AG09319 (cell line): ENCODE measurements around the gene DR1.
A peak's percentile ranks its signal among the peaks of the same experiment; 100 is the strongest.

ENCODE experiments used
- DNase-seq: peaks from one replicate; pipeline ENCODE4 v3.0.0-alpha.2; 2010; ENCODE audit warnings: low read depth; ENCODE audit errors: extremely low read depth
- TF ChIP-seq, protein P1 (sequence below): IDR thresholded peaks from 2 replicates; pipeline ENCODE4 v1.5.1; 2011; ENCODE audit warnings: low read depth, mild to moderate bottlenecking, inconsistent platforms, low read length, moderate library complexity

The DR1 gene

GRCh38 chr1:93345633-93346420, at the start of gene DR1:
Gene DR1, plus strand, starts transcription at chr1:93345907. Its CDS starts 739 bp downstream, at chr1:93346646.
- TF ChIP-seq, protein P1, sequence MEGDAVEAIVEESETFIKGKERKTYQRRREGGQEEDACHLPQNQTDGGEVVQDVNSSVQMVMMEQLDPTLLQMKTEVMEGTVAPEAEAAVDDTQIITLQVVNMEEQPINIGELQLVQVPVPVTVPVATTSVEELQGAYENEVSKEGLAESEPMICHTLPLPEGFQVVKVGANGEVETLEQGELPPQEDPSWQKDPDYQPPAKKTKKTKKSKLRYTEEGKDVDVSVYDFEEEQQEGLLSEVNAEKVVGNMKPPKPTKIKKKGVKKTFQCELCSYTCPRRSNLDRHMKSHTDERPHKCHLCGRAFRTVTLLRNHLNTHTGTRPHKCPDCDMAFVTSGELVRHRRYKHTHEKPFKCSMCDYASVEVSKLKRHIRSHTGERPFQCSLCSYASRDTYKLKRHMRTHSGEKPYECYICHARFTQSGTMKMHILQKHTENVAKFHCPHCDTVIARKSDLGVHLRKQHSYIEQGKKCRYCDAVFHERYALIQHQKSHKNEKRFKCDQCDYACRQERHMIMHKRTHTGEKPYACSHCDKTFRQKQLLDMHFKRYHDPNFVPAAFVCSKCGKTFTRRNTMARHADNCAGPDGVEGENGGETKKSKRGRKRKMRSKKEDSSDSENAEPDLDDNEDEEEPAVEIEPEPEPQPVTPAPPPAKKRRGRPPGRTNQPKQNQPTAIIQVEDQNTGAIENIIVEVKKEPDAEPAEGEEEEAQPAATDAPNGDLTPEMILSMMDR = no peak
- peak; percentile 90 for DNase-seq

DNA sequence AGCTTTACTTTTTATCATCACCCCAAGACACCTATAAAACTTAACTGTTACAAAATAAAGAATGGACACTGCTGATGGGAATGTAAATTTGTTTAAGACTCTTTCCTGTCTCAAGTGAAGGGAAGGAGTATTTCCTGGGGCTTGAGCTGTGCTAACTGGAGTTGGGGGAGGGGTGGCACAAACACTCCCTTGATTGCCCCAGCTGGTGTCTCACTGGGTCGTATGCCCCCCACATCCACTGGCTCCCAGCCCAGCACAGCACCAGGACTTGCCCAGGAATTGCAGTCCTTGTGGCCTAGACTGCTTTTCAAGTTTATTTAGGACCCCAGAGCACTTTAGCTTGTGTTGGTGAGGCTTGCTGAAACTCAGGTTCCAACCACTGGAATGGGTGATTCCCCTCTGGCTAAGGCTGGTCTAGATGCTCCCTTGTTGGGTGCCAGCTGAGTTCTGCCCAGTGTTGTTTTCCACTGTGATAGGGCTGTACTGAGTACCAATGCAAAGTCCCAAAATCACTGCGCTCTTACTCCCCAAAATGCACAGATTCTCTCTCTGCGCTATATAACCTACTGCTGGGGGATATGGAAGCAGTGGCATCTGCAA, 49.1 kb upstream of the DR1 start:
- TF ChIP-seq, protein P1 = no peak
- DNase-seq = no peak

DNA sequence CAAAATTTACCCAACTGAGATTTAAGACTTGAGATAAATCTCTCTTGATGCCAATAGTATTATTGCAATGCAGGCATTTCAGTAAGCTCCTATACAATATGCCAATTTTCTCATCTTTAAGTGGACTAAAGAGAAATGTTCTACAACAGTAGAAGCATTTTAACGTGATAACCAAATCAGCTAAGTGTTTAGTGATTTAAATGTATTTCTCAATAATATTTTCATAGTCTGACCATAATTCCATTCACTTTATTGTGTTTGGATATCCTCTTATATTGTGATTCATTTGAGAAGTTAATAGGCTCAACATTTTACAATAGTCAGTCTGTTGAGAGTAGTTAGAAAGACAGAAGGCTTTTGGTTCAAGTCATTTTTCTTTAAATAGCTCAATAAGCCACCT, 44.6 kb upstream of the DR1 start:
- no peak for DNase-seq
- TF ChIP-seq, protein P1 = no peak

DNA sequence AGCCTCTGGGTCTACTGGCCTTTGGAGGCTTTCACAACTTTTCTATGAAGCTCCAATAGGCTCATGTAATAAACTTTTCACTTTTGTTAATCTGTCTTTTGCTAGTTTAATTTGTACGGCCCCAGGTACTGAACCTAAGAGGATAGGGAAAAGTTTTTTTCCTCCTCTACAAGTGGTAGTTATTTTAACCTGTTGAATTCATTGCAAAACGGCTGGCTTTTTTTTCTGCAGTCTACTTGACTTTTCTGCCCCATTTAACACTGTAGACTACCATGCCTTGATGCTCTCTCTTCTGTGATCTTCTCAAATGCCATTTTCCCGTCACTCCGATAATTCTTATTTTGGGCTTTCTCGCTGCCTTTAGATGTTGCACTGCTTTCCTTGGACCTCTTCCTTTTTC, 43.6 kb upstream of the DR1 start:
- TF ChIP-seq, protein P1 = no peak
- no peak for DNase-seq

- DNase-seq = peak; percentile 44
- TF ChIP-seq, protein P1 = peak; percentile 82
These were observed 41.0 kb upstream of the DR1 start for GRCh38 chr1:93304716-93305138.

GRCh38 chr1:93306920-93307319, 38.8 kb upstream of the DR1 start:
- TF ChIP-seq, protein P1 = no peak
- no peak for DNase-seq

DNA sequence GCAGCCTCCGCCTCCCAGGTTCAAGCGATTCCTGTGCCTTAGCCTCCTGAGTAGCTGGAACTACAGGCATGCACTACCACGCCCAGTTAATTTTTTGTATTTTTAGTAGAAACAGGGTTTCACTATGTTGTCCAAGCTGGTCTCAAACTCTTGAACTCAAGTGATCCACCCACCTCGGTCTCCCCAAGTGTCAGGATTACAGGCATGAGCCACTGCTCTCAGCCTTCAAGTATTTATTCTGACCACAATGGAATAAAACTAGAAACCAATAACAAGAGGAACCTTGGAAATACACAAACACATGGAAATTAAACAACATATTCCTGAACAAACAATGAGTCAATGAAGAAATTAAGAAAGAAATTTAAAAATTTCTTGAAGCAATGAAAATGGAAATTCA, 32.7 kb upstream of the DR1 start:
- no peak for DNase-seq
- TF ChIP-seq, protein P1 = no peak
